Lower leg skin (tissue), 3 donors: Measurements from ENCODE around the gene ERG28.

ENCODE experiments used
- POLR2A ChIP-seq, 2 donors: fragments of 450-650 bp; IDR thresholded peaks; one replicate each; pipeline ENCODE4 v1.6.1; 2016 to 2017; ENCODE audit warnings: antibody characterized with exemption in 2 of 2, mild to moderate bottlenecking in 1 of 2, moderate library complexity in 1 of 2
- TF ChIP-seq, protein P1 (sequence below), 3 donors: fragments of 450-650 bp; IDR thresholded peaks; one replicate each; pipeline ENCODE4 v1.5.1; 2016; ENCODE audit warnings: antibody characterized with exemption in 3 of 3, mild to moderate bottlenecking in 3 of 3, moderate library complexity in 2 of 3

DNA sequence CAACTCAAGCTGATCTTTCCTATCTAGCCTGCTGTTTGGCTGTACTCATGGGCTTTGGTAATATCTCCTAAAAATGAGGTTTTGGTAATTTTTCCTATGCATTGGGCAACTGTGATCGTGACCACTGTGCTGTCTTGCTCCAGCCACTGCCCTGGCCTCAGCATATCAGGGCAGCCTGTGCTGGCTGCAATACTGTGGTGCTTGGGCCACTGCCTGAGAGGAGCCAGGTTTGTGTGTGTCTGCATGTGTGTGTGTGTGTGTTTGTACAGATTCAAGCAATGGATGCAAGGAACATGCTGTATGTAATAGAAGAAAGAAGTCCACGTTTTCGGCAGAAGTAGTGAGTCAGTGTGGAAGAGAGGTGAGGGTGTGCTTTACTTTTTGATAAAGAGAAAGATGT, 13.0 kb downstream of the ERG28 start:
- TF ChIP-seq, protein P1, sequence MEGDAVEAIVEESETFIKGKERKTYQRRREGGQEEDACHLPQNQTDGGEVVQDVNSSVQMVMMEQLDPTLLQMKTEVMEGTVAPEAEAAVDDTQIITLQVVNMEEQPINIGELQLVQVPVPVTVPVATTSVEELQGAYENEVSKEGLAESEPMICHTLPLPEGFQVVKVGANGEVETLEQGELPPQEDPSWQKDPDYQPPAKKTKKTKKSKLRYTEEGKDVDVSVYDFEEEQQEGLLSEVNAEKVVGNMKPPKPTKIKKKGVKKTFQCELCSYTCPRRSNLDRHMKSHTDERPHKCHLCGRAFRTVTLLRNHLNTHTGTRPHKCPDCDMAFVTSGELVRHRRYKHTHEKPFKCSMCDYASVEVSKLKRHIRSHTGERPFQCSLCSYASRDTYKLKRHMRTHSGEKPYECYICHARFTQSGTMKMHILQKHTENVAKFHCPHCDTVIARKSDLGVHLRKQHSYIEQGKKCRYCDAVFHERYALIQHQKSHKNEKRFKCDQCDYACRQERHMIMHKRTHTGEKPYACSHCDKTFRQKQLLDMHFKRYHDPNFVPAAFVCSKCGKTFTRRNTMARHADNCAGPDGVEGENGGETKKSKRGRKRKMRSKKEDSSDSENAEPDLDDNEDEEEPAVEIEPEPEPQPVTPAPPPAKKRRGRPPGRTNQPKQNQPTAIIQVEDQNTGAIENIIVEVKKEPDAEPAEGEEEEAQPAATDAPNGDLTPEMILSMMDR (IDR thresholded peaks at IDR 0.05): no peak
- TF ChIP-seq POLR2A (IDR thresholded peaks at IDR 0.05): no peak
